Pancreas (tissue), 10 donors: ENCODE measurements around the gene ELMO2. TPM values are rescaled to one million over a fixed set of nuclear protein-coding genes. Genes with fewer than 3 reads are reported as not detected.

ENCODE experiments used
- ATAC-seq, 4 donors: fragments of 200-7000 bp; cut with Tn5 transposase; one replicate each; pipeline versions ENCODE4 v1.8.0 to v1.9.1; 2020; ENCODE audit warnings: mild to moderate bottlenecking in 4 of 4, moderate library complexity in 4 of 4
- DNase-seq, 6 donors: peaks; one replicate each; pipeline ENCODE4 v3.0.0-alpha.2; 2020
- FAIRE-seq: peaks from 2 replicates; lab custom pipeline; 2012; peaks lifted over from hg19 to GRCh38; lab: Jason Lieb, UNC
- H3K27ac ChIP-seq, 4 donors: fragments of 200-600 bp; sonication (generic); 1 replicate in 3 of 4; 2 replicates in 1 of 4; pipeline versions ENCODE4 v1.5.0 to v1.8.0; 2020
- H3K27me3 ChIP-seq, 4 donors: fragments of 200-600 bp; one replicate each; pipeline ENCODE4 v1.8.0; 2021
- H3K36me3 ChIP-seq, 3 donors: fragments of 200-600 bp; sonication (generic) in 1 of 3; one replicate each; pipeline versions ENCODE4 v1.5.0 to v1.8.0; 2020 to 2021
- H3K4me1 ChIP-seq, 3 donors: fragments of 200-600 bp; one replicate each; pipeline ENCODE4 v1.8.0; 2021
- H3K4me3 ChIP-seq, 4 donors: fragments of 200-600 bp; sonication (generic) in 2 of 4; one replicate each; pipeline versions ENCODE4 v1.5.0 to v1.8.0; 2020 to 2021
- H3K9me3 ChIP-seq, 4 donors: fragments of 200-600 bp; one replicate each; pipeline ENCODE4 v1.8.0; 2021
- WGBS, 2 donors: extraction: QIAGEN DNeasy Blood & Tissue Kit; methylation state at CpG; one replicate each; pipeline ENCODE4 v1.1.7; 2013; 5-methylcytosine and 5-hydroxymethylcytosine counted together
- intact Hi-C, 3 donors: fragments of 100-400 bp; cut with DNase I; formaldehyde crosslinking; loops; one replicate each; pipeline versions ENCODE4 v1.11.1 to v1.14.2; 2022
- polyA plus RNA-seq, 2 donors: library from polyadenylated mRNA; stranded (reverse); fragments of 200-250 nt; gene quantifications; one replicate each; pipeline ENCODE4 v1.2.3, GENCODE V29; 2013
- total RNA-seq, 6 donors: library from RNA; stranded (reverse); fragmentation: NEBNext Ultra II Directional in 4 of 6; extraction: Animal tissue kit (Norgen Biotek cat#: 25700) in 4 of 6; gene quantifications; one replicate each; pipeline versions ENCODE4 v1.2.1 to v1.2.4, GENCODE V29; 2021 to 2023
- TF ChIP-seq, protein P1 (sequence below), 4 donors: fragments of 200-600 bp; sonication (generic) in 3 of 4; IDR thresholded peaks; one replicate each; pipeline versions ENCODE4 v1.5.0 to v1.8.0; 2021; ENCODE audit warnings: antibody characterized with exemption in 4 of 4
- donor health status: healthy with polysubstance abuse.
- donor health status: DM: no; HTN: no; CAD: no; lungs with moderate emphysema.
- donor health status: DM: no; HTN: no; CAD: no.
- donor health status: control.
- donor health status: control.
- donor health status: Bipolar disorder and iron deficiency.
- donor health status: DM: yes; HTN: yes; CAD: no.
- donor health status: DM: no; HTN: no; CAD: no.
- donor health status: DM: no; HTN: no; CAD: no.
- donor health status: DM: yes; HTN: yes; CAD: no.

The ELMO2 gene
- total and polyA plus RNA-seq, 8 donors: 16.7 to 32.6 (median 27.7) TPM

DNA sequence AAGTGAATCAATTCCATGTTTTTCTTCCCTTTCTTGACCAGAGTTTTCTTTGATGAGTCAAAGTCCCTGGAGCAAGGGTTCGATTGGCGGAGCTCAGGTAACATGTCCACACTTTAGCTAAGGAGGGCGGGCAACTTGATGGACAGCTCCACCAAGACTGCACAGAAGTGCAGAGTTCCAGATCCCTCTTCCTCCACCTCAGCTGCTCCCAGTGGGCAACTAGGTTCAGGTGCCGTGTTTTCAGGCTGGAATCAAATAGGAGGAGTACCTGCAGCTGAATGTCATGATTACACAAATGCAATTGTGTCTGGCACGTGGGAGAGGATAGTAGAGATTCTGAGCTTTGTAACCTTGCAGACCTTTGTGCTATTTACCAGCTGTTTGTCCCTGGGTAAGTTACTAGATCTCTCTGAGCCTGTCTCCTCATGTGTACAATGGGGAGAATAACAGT is 1.9 kb upstream of the ELMO2 start:
- 48 to 54% methylated on average over 5 of the region's 5 CpGs for WGBS, 2 donors
- no peak for FAIRE-seq
- ATAC-seq: no peak
- Histone ChIP-seq H3K4me3 (no peak overlapping the region), H3K4me1 (peaks cover 14 to 34% (median 24%) of the 10 kb centered on the region in 3 donors), H3K36me3 (no peaks in the 10 kb centered on the region), H3K27ac (peak overlapping the region in 3 of 4 donors; percentile 3 to 92 (median 91)), H3K27me3 (no peaks in the 10 kb centered on the region), H3K9me3 (no peaks in the 10 kb centered on the region)
- TF ChIP-seq, protein P1, sequence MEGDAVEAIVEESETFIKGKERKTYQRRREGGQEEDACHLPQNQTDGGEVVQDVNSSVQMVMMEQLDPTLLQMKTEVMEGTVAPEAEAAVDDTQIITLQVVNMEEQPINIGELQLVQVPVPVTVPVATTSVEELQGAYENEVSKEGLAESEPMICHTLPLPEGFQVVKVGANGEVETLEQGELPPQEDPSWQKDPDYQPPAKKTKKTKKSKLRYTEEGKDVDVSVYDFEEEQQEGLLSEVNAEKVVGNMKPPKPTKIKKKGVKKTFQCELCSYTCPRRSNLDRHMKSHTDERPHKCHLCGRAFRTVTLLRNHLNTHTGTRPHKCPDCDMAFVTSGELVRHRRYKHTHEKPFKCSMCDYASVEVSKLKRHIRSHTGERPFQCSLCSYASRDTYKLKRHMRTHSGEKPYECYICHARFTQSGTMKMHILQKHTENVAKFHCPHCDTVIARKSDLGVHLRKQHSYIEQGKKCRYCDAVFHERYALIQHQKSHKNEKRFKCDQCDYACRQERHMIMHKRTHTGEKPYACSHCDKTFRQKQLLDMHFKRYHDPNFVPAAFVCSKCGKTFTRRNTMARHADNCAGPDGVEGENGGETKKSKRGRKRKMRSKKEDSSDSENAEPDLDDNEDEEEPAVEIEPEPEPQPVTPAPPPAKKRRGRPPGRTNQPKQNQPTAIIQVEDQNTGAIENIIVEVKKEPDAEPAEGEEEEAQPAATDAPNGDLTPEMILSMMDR (IDR thresholded peaks at IDR 0.05): no peak
- DNase-seq: no peak
- intact Hi-C loops: no loop called here

- ATAC-seq: peak in 2 of 4 donors; percentile 9 to 14
- 15 to 19% methylated on average over 4 of the region's 4 CpGs for WGBS, 2 donors
- Histone ChIP-seq H3K27me3 (no peaks in the 10 kb centered on the region), H3K9me3 (no peaks in the 10 kb centered on the region), H3K4me3 (no peak overlapping the region), H3K4me1 (peaks cover 21 to 40% (median 31%) of the 10 kb centered on the region in 3 donors), H3K36me3 (no peaks in the 10 kb centered on the region), H3K27ac (peak overlapping the region; percentile 87 to 94 (median 92))
- no peak for FAIRE-seq
- intact Hi-C loops: no loop called here
- TF ChIP-seq, protein P1 (IDR thresholded peaks at IDR 0.05): no peak
- DNase-seq: peak in 3 of 6 donors; percentile 48 to 55 (median 51)
Measured at GRCh38 chr20:46407671-46407996, 1.2 kb upstream of the ELMO2 start.

DNA sequence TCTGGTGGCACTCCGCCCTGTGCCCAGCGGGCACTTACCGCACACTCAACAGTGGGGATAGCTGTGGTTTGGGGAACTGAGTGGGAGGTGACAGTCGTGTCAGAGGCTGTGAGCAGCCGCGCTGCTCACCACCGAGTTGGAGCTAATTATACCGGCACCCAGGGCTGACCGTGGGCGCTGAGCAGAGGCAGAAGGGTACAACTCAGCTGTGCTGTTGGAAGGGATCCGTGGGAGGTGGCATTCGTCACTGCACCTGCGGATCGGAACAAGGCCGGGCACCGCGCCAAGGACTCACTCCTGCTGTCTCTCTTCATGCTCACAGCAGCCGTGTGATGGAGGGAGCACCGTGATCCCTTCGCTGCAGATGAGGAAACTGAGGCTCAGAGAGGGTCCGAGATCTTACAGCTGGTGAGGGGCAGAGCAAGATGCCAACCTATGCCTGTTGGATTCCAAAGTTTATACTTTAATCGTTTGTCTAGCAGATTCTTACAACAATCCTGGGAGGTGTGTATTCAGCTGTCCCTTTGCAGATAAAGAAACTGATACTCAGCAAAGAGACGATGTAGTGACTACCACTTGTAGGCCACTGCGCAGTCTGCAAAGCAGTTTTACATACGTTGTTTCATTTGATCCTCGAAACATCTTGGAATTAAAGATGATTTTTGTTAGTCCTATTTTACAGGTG is 713 bp upstream of the ELMO2 start:
- DNase-seq: peak; percentile 89 to 98 (median 94)
- Histone ChIP-seq H3K36me3 (no peaks in the 10 kb centered on the region), H3K9me3 (no peaks in the 10 kb centered on the region), H3K27ac (peak overlapping the region; percentile 87 to 94 (median 92)), H3K27me3 (no peaks in the 10 kb centered on the region), H3K4me1 (peaks cover 26 to 45% (median 36%) of the 10 kb centered on the region in 3 donors), H3K4me3 (peak overlapping the region; percentile 7 to 97 (median 83))
- intact Hi-C loops: no loop called here
- WGBS, 2 donors: 5 to 6% methylated on average over 26 of the region's 26 CpGs
- TF ChIP-seq, protein P1 (IDR thresholded peaks at IDR 0.05): no peak
- ATAC-seq: peak; percentile 59 to 69 (median 64)
- no peak for FAIRE-seq

DNA sequence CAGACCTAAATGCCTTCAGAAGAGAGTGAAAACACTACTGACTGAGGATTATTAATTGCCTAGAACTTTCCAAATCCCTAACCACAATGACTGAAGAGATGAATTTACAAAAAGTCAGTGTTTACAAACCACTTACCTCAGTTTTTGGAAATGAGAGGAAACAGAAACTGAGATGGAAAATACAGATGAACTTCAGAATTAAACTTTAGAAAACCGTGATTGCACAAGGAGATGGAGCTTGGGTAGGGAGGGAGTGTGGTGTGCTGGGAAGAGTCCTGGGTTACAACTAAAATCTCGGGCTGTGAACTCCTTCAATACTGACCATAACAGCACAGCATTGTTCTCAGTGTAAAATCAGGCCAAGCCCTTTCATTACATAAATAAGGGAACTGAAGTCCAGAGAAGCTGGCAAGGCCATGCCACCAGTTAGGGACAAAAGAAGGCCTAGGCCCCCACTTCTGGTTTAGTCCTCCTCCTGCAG is 4.0 kb downstream of the ELMO2 start:
- Histone ChIP-seq H3K27ac (peak overlapping the region; percentile 39 to 78 (median 57)), H3K4me1 (peaks cover 52 to 73% (median 53%) of the 10 kb centered on the region in 3 donors), H3K27me3 (no peaks in the 10 kb centered on the region), H3K9me3 (no peaks in the 10 kb centered on the region), H3K36me3 (no peaks in the 10 kb centered on the region), H3K4me3 (no peak overlapping the region)
- TF ChIP-seq, protein P1 (IDR thresholded peaks at IDR 0.05): no peak
- DNase-seq: no peak
- no peak for FAIRE-seq
- intact Hi-C loops: no loop called here
- 11 to 25% methylated on average over 2 of the region's 2 CpGs for WGBS, 2 donors
- no peak for ATAC-seq

GRCh38 chr20:46401478-46401860 is 4.9 kb downstream of the ELMO2 start:
- 26 to 32% methylated on average over 2 of the region's 2 CpGs for WGBS, 2 donors
- intact Hi-C loops: no loop called here
- peaks cover 52 to 73% (median 52%) of the 10 kb centered on the region in 3 donors for H3K4me1 ChIP-seq

More at GRCh38 chr20:46401478-46401860, 4.9 kb downstream of the ELMO2 start:
- H3K9me3 ChIP-seq: no peaks in the 10 kb centered on the region
- H3K27me3 ChIP-seq: no peaks in the 10 kb centered on the region
- DNase-seq: peak in 1 of 6 donors; percentile 44
- TF ChIP-seq, protein P1 (IDR thresholded peaks at IDR 0.05): no peak
- H3K27ac ChIP-seq: peak overlapping the region in 3 of 4 donors; percentile 6 to 78 (median 58)
- H3K4me3 ChIP-seq: no peak overlapping the region
- H3K36me3 ChIP-seq: no peaks in the 10 kb centered on the region
- peak in 3 of 4 donors; percentile 2 to 4 (median 3) for ATAC-seq
- no peak for FAIRE-seq
